LNCaP clone FGC (cell line): ENCODE measurements around the gene GDPGP1.
"Not testable (repeated sequence)": the region's sequence is repeated elsewhere in the genome, so short reads cannot be mapped to it uniquely, and the experiment has no call there.

Experiments used
- DNase-seq: peaks from one replicate; pipeline ENCODE4 v3.0.0-alpha.2; 2011; ENCODE audit warnings: low read depth
- H3K4me3 ChIP-seq: 2 replicates; pipeline ENCODE4 v1.5.1; 2011; ENCODE audit warnings: mild to moderate bottlenecking, low read depth, low read length, control low read depth
- CTCF ChIP-seq: IDR thresholded peaks from 2 replicates; pipeline ENCODE4 v1.5.1; 2012; ENCODE audit warnings: mild to moderate bottlenecking; ENCODE audit not compliant: control insufficient read depth, insufficient read depth; ENCODE audit errors: extremely low read depth

GDPGP1 gene

GRCh38 chr15:90234096-90234988 is at the start of gene GDPGP1:
Gene GDPGP1 (plus strand): TSS chr15:90234209. CDS start chr15:90240909, 6,700 bp downstream.
- H3K4me3 ChIP-seq: peak within 1 kb of the TSS; percentile 94
- no peak for DNase-seq

GRCh38 chr15:90184786-90185704 is 49.0 kb upstream of the GDPGP1 start:
- peak overlapping the region; percentile 60 for H3K4me3 ChIP-seq
- no peak for TF ChIP-seq CTCF
- no peak for DNase-seq

More at GRCh38 chr15:90234096-90234988, at the start of gene GDPGP1:
- no peak for TF ChIP-seq CTCF

- no peak for DNase-seq
- TF ChIP-seq CTCF: no peak
- H3K4me3 ChIP-seq: no peak overlapping the region
Observed at GRCh38 chr15:90187257-90187868, 46.6 kb upstream of the GDPGP1 start.

- H3K4me3 ChIP-seq, DNase-seq: not testable (repeated sequence)
Observed at GRCh38 chr15:90188065-90188464, 45.9 kb upstream of the GDPGP1 start.

GRCh38 chr15:90188914-90189748 is 44.9 kb upstream of the GDPGP1 start:
- no peak overlapping the region for H3K4me3 ChIP-seq
- TF ChIP-seq CTCF: no peak
- no peak for DNase-seq

- no peak for TF ChIP-seq CTCF
- no peak for DNase-seq
- no peak overlapping the region for H3K4me3 ChIP-seq
Observed at GRCh38 chr15:90189781-90190467, 44.1 kb upstream of the GDPGP1 start.
